Upper lobe of left lung (tissue), 6 donors: ENCODE results near the gene NUP210. TPM values are rescaled to one million over a fixed set of nuclear protein-coding genes. Genes with fewer than 3 reads are reported as not detected.

Experiments used
- ATAC-seq, 2 donors: fragments of 200-7000 bp; cut with Tn5 transposase; one replicate each; pipeline ENCODE4 v1.9.1; 2022; ENCODE audit warnings: mild to moderate bottlenecking in 2 of 2, moderate library complexity in 2 of 2; ENCODE audit not compliant: low FRiP score in 2 of 2
- DNase-seq, 2 donors: peaks; one replicate each; pipeline ENCODE4 v3.0.0-alpha.2; 2019 to 2020
- H3K27ac ChIP-seq, 4 donors: fragments of 200-600 bp; sonication (generic); one replicate each; pipeline ENCODE4 v1.5.1; 2016 to 2019
- H3K27me3 ChIP-seq, 4 donors: fragments of 200-600 bp; sonication (generic); one replicate each; pipeline ENCODE4 v1.5.1; 2017 to 2019
- H3K36me3 ChIP-seq, 4 donors: fragments of 200-600 bp; sonication (generic); one replicate each; pipeline ENCODE4 v1.5.1; 2016 to 2019
- H3K4me1 ChIP-seq, 4 donors: fragments of 200-600 bp; sonication (generic); one replicate each; pipeline ENCODE4 v1.5.1; 2018 to 2019
- H3K4me3 ChIP-seq, 4 donors: fragments of 200-600 bp; sonication (generic); one replicate each; pipeline ENCODE4 v1.5.1; 2017 to 2019; ENCODE audit warnings: mild to moderate bottlenecking in 2 of 4, moderate library complexity in 1 of 4
- H3K9me3 ChIP-seq, 4 donors: fragments of 200-600 bp; sonication (generic); one replicate each; pipeline ENCODE4 v1.5.1; 2018 to 2019
- EP300 ChIP-seq, 4 donors: sonication (generic); formaldehyde crosslinking; IDR thresholded peaks; one replicate each; pipeline ENCODE4 v1.5.1; 2017; ENCODE audit warnings: antibody characterized with exemption in 4 of 4, control low read depth in 2 of 4
- POLR2A ChIP-seq, 4 donors: fragments of 450-650 bp; IDR thresholded peaks; one replicate each; pipeline ENCODE4 v1.5.1; 2016 to 2017; ENCODE audit warnings: antibody characterized with exemption in 4 of 4, mild to moderate bottlenecking in 2 of 4
- POLR2AphosphoS5 ChIP-seq, 2 donors: sonication (generic); formaldehyde crosslinking; IDR thresholded peaks; one replicate each; pipeline ENCODE4 v1.5.1; 2017; ENCODE audit warnings: antibody characterized with exemption in 2 of 2
- WGBS, 2 donors: methylation state at CpG; one replicate each; pipeline ENCODE4 v1.1.5; 2017 to 2018; 5-methylcytosine and 5-hydroxymethylcytosine counted together
- total RNA-seq, 6 donors: library from RNA; depleted of rRNA in 4 of 6; stranded (reverse); fragments of >200 nt in 4 of 6; gene quantifications; one replicate each; pipeline versions ENCODE4 v1.1.0 to v1.2.1, GENCODE V29; 2016 to 2021
- TF ChIP-seq, protein P1 (sequence below), 6 experiments: fragments of 450-650 bp in 4 of 6; fragments of 200-600 bp in 2 of 6; sonication (generic) in 2 of 6; IDR thresholded peaks; one replicate each; pipeline ENCODE4 v1.5.1; 2016 to 2019; ENCODE audit warnings: antibody characterized with exemption in 6 of 6
- donor health status: DM: no; HTN: no; CAD: no; lungs with moderate emphysema.
- donor health status: DM: no; HTN: yes; CAD: no; lungs with severe emphysema.

NUP210 gene
- total RNA-seq, 6 donors from 2014 or later, result 14.6 to 23.0 (median 20.8) TPM

DNA sequence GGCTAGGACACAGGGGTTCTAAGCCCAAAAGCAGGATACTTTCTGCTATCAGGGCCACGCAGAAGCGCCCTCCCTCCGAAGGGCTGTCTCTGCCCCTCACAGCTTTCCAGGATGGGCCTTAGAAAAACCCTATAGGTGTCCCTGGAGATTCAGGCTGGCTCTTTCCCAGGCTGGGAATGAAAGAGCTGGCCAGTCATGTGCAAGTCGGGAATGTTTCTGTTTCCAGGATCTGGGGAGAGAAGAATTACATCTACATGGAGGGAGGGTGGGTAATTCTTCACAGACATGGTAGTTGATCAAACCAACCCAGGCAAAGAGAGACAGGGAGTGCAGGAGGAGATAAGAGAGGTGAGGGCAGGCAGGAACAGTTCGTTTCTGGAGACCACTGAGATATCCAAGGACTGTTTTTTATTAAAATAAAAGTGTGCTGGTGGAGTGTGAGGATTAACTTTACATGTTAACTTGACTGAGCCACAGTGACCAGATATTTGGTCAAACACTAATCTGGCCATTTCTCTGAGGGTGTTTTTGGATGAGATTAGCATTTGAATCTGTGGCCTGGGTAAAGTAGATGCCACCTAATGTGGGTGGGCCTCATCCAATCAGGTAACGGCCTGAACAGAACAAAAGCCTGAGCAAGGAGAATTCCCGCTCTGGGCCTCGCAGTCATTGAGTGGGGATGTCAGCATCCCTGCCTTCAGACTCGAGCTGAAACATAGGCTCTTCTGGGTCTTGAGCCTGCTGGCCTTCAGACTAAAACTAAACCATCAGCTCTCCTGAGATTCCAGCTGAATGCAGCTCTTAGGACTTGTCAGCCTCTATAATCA is 15.3 kb downstream of the NUP210 start:
- ATAC-seq, result no peak
- DNase-seq, result no peak
- Histone ChIP-seq H3K4me3 (no peak overlapping the region), H3K4me1 (no peaks in the 10 kb centered on the region), H3K36me3 (no peaks in the 10 kb centered on the region), H3K27me3 (no peaks in the 10 kb centered on the region), H3K9me3 (peaks cover 4 to 12% (median 8%) of the 10 kb centered on the region in 4 donors), H3K27ac (no peak overlapping the region)
- TF ChIP-seq EP300 (IDR thresholded peaks at IDR 0.05) (no peak), POLR2AphosphoS5 (IDR thresholded peaks at IDR 0.05) (no peak), POLR2A (IDR thresholded peaks at IDR 0.05) (no peak)
- TF ChIP-seq, protein P1, sequence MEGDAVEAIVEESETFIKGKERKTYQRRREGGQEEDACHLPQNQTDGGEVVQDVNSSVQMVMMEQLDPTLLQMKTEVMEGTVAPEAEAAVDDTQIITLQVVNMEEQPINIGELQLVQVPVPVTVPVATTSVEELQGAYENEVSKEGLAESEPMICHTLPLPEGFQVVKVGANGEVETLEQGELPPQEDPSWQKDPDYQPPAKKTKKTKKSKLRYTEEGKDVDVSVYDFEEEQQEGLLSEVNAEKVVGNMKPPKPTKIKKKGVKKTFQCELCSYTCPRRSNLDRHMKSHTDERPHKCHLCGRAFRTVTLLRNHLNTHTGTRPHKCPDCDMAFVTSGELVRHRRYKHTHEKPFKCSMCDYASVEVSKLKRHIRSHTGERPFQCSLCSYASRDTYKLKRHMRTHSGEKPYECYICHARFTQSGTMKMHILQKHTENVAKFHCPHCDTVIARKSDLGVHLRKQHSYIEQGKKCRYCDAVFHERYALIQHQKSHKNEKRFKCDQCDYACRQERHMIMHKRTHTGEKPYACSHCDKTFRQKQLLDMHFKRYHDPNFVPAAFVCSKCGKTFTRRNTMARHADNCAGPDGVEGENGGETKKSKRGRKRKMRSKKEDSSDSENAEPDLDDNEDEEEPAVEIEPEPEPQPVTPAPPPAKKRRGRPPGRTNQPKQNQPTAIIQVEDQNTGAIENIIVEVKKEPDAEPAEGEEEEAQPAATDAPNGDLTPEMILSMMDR (IDR thresholded peaks at IDR 0.05), result no peak
- 89 to 91% methylated on average over 9 of the region's 9 CpGs for WGBS, 2 donors

GRCh38 chr3:13403847-13404246 is 16.3 kb downstream of the NUP210 start:
- H3K36me3 ChIP-seq, result no peaks in the 10 kb centered on the region
- no peaks in the 10 kb centered on the region for H3K4me1 ChIP-seq
- 57 to 69% methylated on average over 3 to 6 of the region's 6 CpGs for WGBS, 2 donors
- no peak overlapping the region for H3K27ac ChIP-seq
- DNase-seq, result no peak
- TF ChIP-seq, protein P1 (IDR thresholded peaks at IDR 0.05), result no peak
- no peak for TF ChIP-seq EP300 (IDR thresholded peaks at IDR 0.05)
- no peak for TF ChIP-seq POLR2AphosphoS5 (IDR thresholded peaks at IDR 0.05)
- no peak for TF ChIP-seq POLR2A (IDR thresholded peaks at IDR 0.05)
- no peak for ATAC-seq
- H3K27me3 ChIP-seq, result no peaks in the 10 kb centered on the region
- peaks cover 4 to 12% (median 8%) of the 10 kb centered on the region in 4 donors for H3K9me3 ChIP-seq
- no peak overlapping the region for H3K4me3 ChIP-seq

DNA sequence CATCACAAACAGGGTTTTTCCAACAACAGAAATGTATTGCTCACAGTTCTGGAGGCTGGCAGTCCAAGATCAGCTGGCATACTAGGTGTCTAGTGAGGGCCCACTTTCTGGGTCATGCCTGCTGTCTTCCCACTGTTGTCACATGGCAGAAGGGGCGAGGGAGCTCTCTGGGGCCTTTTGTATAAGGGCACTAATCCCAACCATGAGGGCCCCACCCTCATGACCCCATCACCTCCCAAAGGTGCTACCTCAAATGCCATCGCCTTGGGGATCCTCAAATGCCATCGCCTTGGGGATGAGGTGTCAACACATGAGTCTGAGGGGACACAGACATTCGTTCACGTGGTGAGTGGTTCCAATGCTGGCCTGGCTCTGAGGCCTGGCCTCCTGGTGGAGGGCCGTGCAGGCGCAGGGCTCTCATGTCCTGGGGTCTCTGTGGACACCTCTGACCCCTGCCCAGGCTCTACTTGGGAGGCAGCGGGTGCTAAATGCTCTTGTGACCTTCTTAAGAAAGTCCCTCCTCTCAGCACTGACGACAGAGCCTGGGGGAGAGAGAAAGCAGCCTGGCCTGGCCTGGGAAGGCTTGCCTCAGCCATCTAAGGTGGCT is 16.8 kb downstream of the NUP210 start:
- 91 to 92% methylated on average over 2 to 9 of the region's 9 CpGs for WGBS, 2 donors
- DNase-seq, result no peak
- TF ChIP-seq POLR2A (IDR thresholded peaks at IDR 0.05) (no peak), POLR2AphosphoS5 (IDR thresholded peaks at IDR 0.05) (no peak), EP300 (IDR thresholded peaks at IDR 0.05) (no peak)
- TF ChIP-seq, protein P1 (IDR thresholded peaks at IDR 0.05), result no peak

GRCh38 chr3:13401149-13401548 is 19.0 kb downstream of the NUP210 start:
- Histone ChIP-seq H3K4me1 (no peaks in the 10 kb centered on the region), H3K9me3 (no peaks in the 10 kb centered on the region), H3K4me3 (no peak overlapping the region), H3K27ac (no peak overlapping the region), H3K36me3 (peaks cover 0 to 13% (median 3%) of the 10 kb centered on the region in 4 donors), H3K27me3 (no peaks in the 10 kb centered on the region)
- ATAC-seq (no peak), DNase-seq (no peak)
- TF ChIP-seq POLR2AphosphoS5 (IDR thresholded peaks at IDR 0.05) (no peak), EP300 (IDR thresholded peaks at IDR 0.05) (no peak), POLR2A (IDR thresholded peaks at IDR 0.05) (no peak)
- TF ChIP-seq, protein P1 (IDR thresholded peaks at IDR 0.05), result no peak
- WGBS, 2 donors, result 90 to 93% methylated on average over 3 to 6 of the region's 11 CpGs

More for the DNA sequence above, 16.8 kb downstream of the NUP210 start:
- H3K27me3 ChIP-seq, result no peaks in the 10 kb centered on the region
- H3K9me3 ChIP-seq, result peaks cover 3 to 8% (median 7%) of the 10 kb centered on the region in 4 donors
- H3K4me1 ChIP-seq, result no peaks in the 10 kb centered on the region
- H3K4me3 ChIP-seq, result no peak overlapping the region
- ATAC-seq, result no peak
- no peak overlapping the region for H3K27ac ChIP-seq
- peaks cover 0 to under 1% (median 0%) of the 10 kb centered on the region in 4 donors for H3K36me3 ChIP-seq
